GM12878 (cell line): Measurements from ENCODE around the gene TMEM94. TPM values are rescaled to one million over a fixed set of nuclear protein-coding genes. Genes with fewer than 3 reads are reported as not detected.

ENCODE experiments used
- ATAC-seq: fragments of 200-7000 bp; cut with Tn5 transposase; 3 replicates; pipeline ENCODE4 v1.9.1; 2020; ENCODE audit warnings: mild to moderate bottlenecking, moderate library complexity
- BruUV-seq: library from RNA; stranded (reverse); fragments of 400-500 nt; replicated peaks from 2 replicates; lab custom pipeline; 2021; lab: Mats Ljungman, UMichigan
- CTCF ChIA-PET: fragments of 300-600 bp; sonication (Branson Sonifier 250); formaldehyde crosslinking; extraction: SDS; loops from one replicate; lab custom pipeline; 2021; ENCODE audit warnings: inconsistent platforms; lab: Yijun Ruan, JAX
- POLR2A ChIA-PET: fragments of 350-600 bp; formaldehyde crosslinking; extraction: SDS; loops from one replicate; lab custom pipeline; 2021; ENCODE audit warnings: inconsistent platforms; lab: Charles Lee
- RAD21 ChIA-PET: fragments of 300-600 bp; sonication (Branson Sonifier 250); formaldehyde crosslinking; loops from one replicate; lab custom pipeline; 2023; ENCODE audit warnings: antibody characterized with exemption; ENCODE audit not compliant: unreplicated experiment; lab: Charles Lee
- SMC1A ChIA-PET: fragments of 300-600 bp; sonication (Branson Sonifier 250); formaldehyde crosslinking; loops from one replicate; lab custom pipeline; 2023; ENCODE audit not compliant: unreplicated experiment, uncharacterized antibody; lab: Charles Lee
- DNase-seq: peaks from one replicate; pipeline ENCODE4 v3.0.0-alpha.2; 2011; ENCODE audit warnings: low read depth, low spot score
- FAIRE-seq: peaks from 3 replicates; lab custom pipeline; 2011; peaks lifted over from hg19 to GRCh38; lab: Jason Lieb, UNC
- H2AFZ ChIP-seq: 2 replicates; pipeline ENCODE4 v1.6.0; 2011; ENCODE audit warnings: low read depth, low read length, control low read depth; ENCODE audit not compliant: control insufficient read depth
- H3K27ac ChIP-seq: 2 replicates; pipeline ENCODE4 v1.5.1; 2011; ENCODE audit warnings: control low read depth; ENCODE audit not compliant: control insufficient read depth, insufficient read depth
- H3K27me3 ChIP-seq, 2 experiments: replicated peaks in 1 of 2; 2 replicates each; pipeline versions ENCODE4 v1.6.0 to v1.6.1; 2011; ENCODE audit warnings: low read length in 1 of 2; ENCODE audit not compliant: control insufficient read depth in 2 of 2, insufficient read depth in 2 of 2
- H3K36me3 ChIP-seq, 2 experiments: 2 replicates each; pipeline ENCODE4 v1.5.1; 2011; ENCODE audit warnings: low read length in 1 of 2; ENCODE audit not compliant: control insufficient read depth in 2 of 2, insufficient read depth in 2 of 2
- H3K4me1 ChIP-seq: 2 replicates; pipeline ENCODE4 v1.6.1; 2011; ENCODE audit warnings: mild to moderate bottlenecking, low read length, moderate library complexity, mixed read lengths; ENCODE audit not compliant: control insufficient read depth, insufficient read depth
- H3K4me2 ChIP-seq: 2 replicates; pipeline ENCODE4 v1.6.0; 2011; ENCODE audit warnings: control low read depth; ENCODE audit not compliant: control insufficient read depth, insufficient read depth
- H3K4me3 ChIP-seq: fragments of 200-600 bp; sonication (generic); 2 replicates; pipeline ENCODE4 v1.5.1; 2016
- H3K79me2 ChIP-seq: 2 replicates; pipeline ENCODE4 v1.6.0; 2011; ENCODE audit warnings: low read length; ENCODE audit not compliant: control insufficient read depth, insufficient read depth
- H3K9ac ChIP-seq: 2 replicates; pipeline ENCODE4 v1.8.0; 2011; ENCODE audit warnings: low read length, control low read depth, mixed read lengths; ENCODE audit not compliant: control insufficient read depth, insufficient read depth
- H3K9me3 ChIP-seq: replicated peaks from 3 replicates; pipeline ENCODE4 v1.5.1; 2011; ENCODE audit warnings: mild to moderate bottlenecking, low read length; ENCODE audit not compliant: control insufficient read depth, insufficient read depth
- H4K20me1 ChIP-seq: 2 replicates; pipeline ENCODE4 v1.6.0; 2011; ENCODE audit not compliant: control insufficient read depth, insufficient read depth
- BHLHE40 ChIP-seq, 2 experiments: fragments of 450-650 bp in 1 of 2; IDR thresholded peaks; 2 replicates each; pipeline ENCODE4 v1.6.1; 2011 to 2017; ENCODE audit warnings: low read depth in 2 of 2, borderline replicate concordance in 1 of 2, improper control_type of control experiment in 1 of 2, low read length in 1 of 2, mild to moderate bottlenecking in 1 of 2
- CEBPB ChIP-seq, 2 experiments: fragments of 150-350 bp in 1 of 2; IDR thresholded peaks; 2 replicates each; pipeline ENCODE4 v1.6.1; 2012 to 2014; ENCODE audit warnings: low read depth in 2 of 2, low read length in 2 of 2, borderline replicate concordance in 1 of 2, inconsistent platforms in 1 of 2
- FOS ChIP-seq: IDR thresholded peaks from 3 replicates; pipeline ENCODE4 v1.6.1; 2011; ENCODE audit warnings: borderline replicate concordance; ENCODE audit not compliant: insufficient read length; ENCODE audit errors: extremely low read depth
- MEF2B ChIP-seq: fragments of 450-650 bp; IDR thresholded peaks from 2 replicates; pipeline ENCODE4 v1.6.1; 2018; ENCODE audit warnings: mild to moderate bottlenecking, moderate library complexity; ENCODE audit not compliant: partially characterized antibody, poor library complexity, severe bottlenecking
- NBN ChIP-seq: fragments of 450-650 bp; IDR thresholded peaks from 2 replicates; pipeline ENCODE4 v1.6.1; 2016
- NFYB ChIP-seq: IDR thresholded peaks from 2 replicates; pipeline ENCODE4 v1.6.1; 2011; ENCODE audit warnings: low read depth, mild to moderate bottlenecking, low read length, improper control_type of control experiment, moderate library complexity; ENCODE audit not compliant: insufficient read depth
- RBBP5 ChIP-seq: fragments of 200-600 bp; sonication (generic); conservative IDR thresholded peaks from 2 replicates; pipeline ENCODE4 v1.6.1; 2016
- SUZ12 ChIP-seq: fragments of 200-600 bp; sonication (generic); IDR thresholded peaks from one replicate; pipeline ENCODE4 v1.6.1; 2018; ENCODE audit warnings: antibody characterized with exemption, mild to moderate bottlenecking; ENCODE audit not compliant: unreplicated experiment
- WGBS: methylation state at CpG from one replicate; pipeline ENCODE4 v1.1.6; 2016; ENCODE audit warnings: low lambda C conversion rate; ENCODE audit not compliant: insufficient replicate concordance, insufficient coverage; ENCODE audit errors: missing lambda C conversion rate; 5-methylcytosine and 5-hydroxymethylcytosine counted together
- in situ Hi-C: fragments of 300-500 bp; cut with MboI; formaldehyde crosslinking; loops from 9 replicates; pipeline ENCODE4 v1.14.3; 2018; ENCODE audit warnings: mixed read lengths
- intact Hi-C: fragments of 100-400 bp; cut with micrococcal nuclease; formaldehyde crosslinking; loops from one replicate; pipeline ENCODE4 v1.14.2; 2022; ENCODE audit not compliant: unreplicated experiment
- polyA plus RNA-seq, 11 experiments: library from polyadenylated mRNA; depleted of rRNA in 4 of 11; unstranded in 6 of 11; stranded (reverse) in 5 of 11; fragments of >200 nt; fragmentation: Nextera tagmentation in 4 of 11; fragmentation: Illumina TruSeq in 1 of 11; extraction: Ambion mirVana in 4 of 11; extraction: Trizol in 1 of 11; gene quantifications; 1 replicate in 1 of 11; 2 replicates in 10 of 11; pipeline versions ENCODE4 v1.2.1 to v1.2.3, GENCODE V29; 2011 to 2016; ENCODE audit warnings: inconsistent platforms in 2 of 11, missing spikeins in 2 of 11, low read depth in 1 of 11
- total RNA-seq, 4 experiments: library from RNA; depleted of rRNA in 3 of 4; stranded (reverse); fragments of >200 nt in 3 of 4; fragmentation: Illumina TruSeq in 1 of 4; extraction: Trizol in 1 of 4; gene quantifications; 2 replicates each; pipeline versions ENCODE4 v1.2.1 to v1.2.3, GENCODE V29; 2013 to 2021
- TF ChIP-seq, protein P1 (sequence below): IDR thresholded peaks from 2 replicates; pipeline ENCODE4 v1.6.1; 2011; ENCODE audit warnings: low read depth, low read length, improper control_type of control experiment, borderline replicate concordance
- TF ChIP-seq, protein P2 (sequence below): fragments of 150-350 bp; IDR thresholded peaks from 2 replicates; pipeline ENCODE4 v1.6.1; 2014; ENCODE audit warnings: mild to moderate bottlenecking, low read depth, low read length

The TMEM94 gene
- total and polyA plus RNA-seq, 10 of the 15 experiments (the other 5 are each of a cell fraction or from before 2014, with no cell fraction given): 0.31 to 70.7 (median 24.4) TPM

- no TSS peak for BruUV-seq
- H3K27ac ChIP-seq: no peak overlapping the region
- H3K4me1 ChIP-seq: no peaks in the 10 kb centered on the region
- FAIRE-seq (no peak), ATAC-seq (no peak)
- no peak overlapping the region for H3K4me3 ChIP-seq
- no peak for TF ChIP-seq MEF2B
- no peak for TF ChIP-seq NBN
- no peak for TF ChIP-seq SUZ12
- no peak for TF ChIP-seq NFYB
- TF ChIP-seq, protein P1, sequence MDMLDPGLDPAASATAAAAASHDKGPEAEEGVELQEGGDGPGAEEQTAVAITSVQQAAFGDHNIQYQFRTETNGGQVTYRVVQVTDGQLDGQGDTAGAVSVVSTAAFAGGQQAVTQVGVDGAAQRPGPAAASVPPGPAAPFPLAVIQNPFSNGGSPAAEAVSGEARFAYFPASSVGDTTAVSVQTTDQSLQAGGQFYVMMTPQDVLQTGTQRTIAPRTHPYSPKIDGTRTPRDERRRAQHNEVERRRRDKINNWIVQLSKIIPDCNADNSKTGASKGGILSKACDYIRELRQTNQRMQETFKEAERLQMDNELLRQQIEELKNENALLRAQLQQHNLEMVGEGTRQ: no peak
- TF ChIP-seq CEBPB (IDR thresholded peaks at IDR 0.05; ENCODE audit: borderline replicate concordance in 1 of 2, low read depth in 2 of 2, low read length in 2 of 2): no peak
- TF ChIP-seq, protein P2, sequence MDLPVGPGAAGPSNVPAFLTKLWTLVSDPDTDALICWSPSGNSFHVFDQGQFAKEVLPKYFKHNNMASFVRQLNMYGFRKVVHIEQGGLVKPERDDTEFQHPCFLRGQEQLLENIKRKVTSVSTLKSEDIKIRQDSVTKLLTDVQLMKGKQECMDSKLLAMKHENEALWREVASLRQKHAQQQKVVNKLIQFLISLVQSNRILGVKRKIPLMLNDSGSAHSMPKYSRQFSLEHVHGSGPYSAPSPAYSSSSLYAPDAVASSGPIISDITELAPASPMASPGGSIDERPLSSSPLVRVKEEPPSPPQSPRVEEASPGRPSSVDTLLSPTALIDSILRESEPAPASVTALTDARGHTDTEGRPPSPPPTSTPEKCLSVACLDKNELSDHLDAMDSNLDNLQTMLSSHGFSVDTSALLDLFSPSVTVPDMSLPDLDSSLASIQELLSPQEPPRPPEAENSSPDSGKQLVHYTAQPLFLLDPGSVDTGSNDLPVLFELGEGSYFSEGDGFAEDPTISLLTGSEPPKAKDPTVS: no peak
- no peak for TF ChIP-seq BHLHE40 (IDR thresholded peaks at IDR 0.05; ENCODE audit: borderline replicate concordance in 1 of 2, low read depth in 2 of 2, low read length in 1 of 2)
- TF ChIP-seq FOS: no peak
- TF ChIP-seq RBBP5: no peak
- TF ChIP-seq, all 136 proteins: peak for 0
- Histone ChIP-seq H3K79me2 (no peaks in the 10 kb centered on the region), H3K4me2 (no peak overlapping the region), H3K9ac (no peak overlapping the region), H4K20me1 (no peaks in the 10 kb centered on the region), H3K9me3 (no peaks in the 10 kb centered on the region), H2AFZ (no peak overlapping the region), H3K27me3 (no peaks in the 10 kb centered on the region), H3K36me3 (no peaks in the 10 kb centered on the region; a peak in 2 of 4 replicates)
- RAD21 ChIA-PET: interaction anchor here (1.0 kb wide), 1 partner anchor 13 kb away, joined by 3 read pairs; the partner anchor contains the start of gene TSEN54
- intact Hi-C loops (no loop called here), in situ Hi-C loops (no loop called here)
- POLR2A ChIA-PET: no interaction called here
- DNase-seq: no peak
- CTCF ChIA-PET: interaction anchor here (0.6 to 1.6 kb wide), 4 partner anchors 9 to 76 kb away, joined by 3 to 6 read pairs (median 4); partner anchors contain the start of gene TSEN54
- 79% methylated on average over 20 of the region's 25 CpGs for WGBS
- SMC1A ChIA-PET: interaction anchor here (1.4 kb wide), 1 partner anchor 43 kb away, joined by 4 read pairs; no protein-coding TSS in a partner anchor
Measured at GRCh38 chr17:75502721-75503329, 46.4 kb downstream of the TMEM94 start.
